GM12891 (cell line): ENCODE results near the gene HEBP1.

ENCODE experiments used
- POLR2A ChIP-seq: IDR thresholded peaks from 2 replicates; pipeline ENCODE4 v1.6.1; 2011; ENCODE audit warnings: low read depth, low read length, control low read depth
- POLR2AphosphoS5 ChIP-seq: IDR thresholded peaks from 2 replicates; pipeline ENCODE4 v1.6.1; 2011; ENCODE audit warnings: low read depth, low read length, control low read depth

- no peak for TF ChIP-seq POLR2AphosphoS5
- TF ChIP-seq POLR2A, result no peak
Observed at GRCh38 chr12:12996209-12996608, 3.9 kb downstream of the HEBP1 start.
